ENCODE data around the gene MRPL41.
"Not testable (repeated sequence)": the region's sequence is repeated elsewhere in the genome, so short reads cannot be mapped to it uniquely, and the experiment has no call there.

Gene MRPL41

GRCh38 chr9:137588311-137588710, 36.6 kb downstream of the MRPL41 start:
- no peak for DNase-seq

- no peak for DNase-seq
These were observed 37.2 kb downstream of the MRPL41 start for GRCh38 chr9:137588891-137589290.

GRCh38 chr9:137589441-137590122, 37.9 kb downstream of the MRPL41 start:
- no peak for DNase-seq

- DNase-seq: no peak
These were observed 38.4 kb downstream of the MRPL41 start for GRCh38 chr9:137590123-137590468.

GRCh38 chr9:137590469-137591383, 39.0 kb downstream of the MRPL41 start, which contains the start of gene ZMYND19:
Gene ZMYND19 (minus strand): TSS chr9:137590512. CDS start chr9:137590263, 249 bp downstream.
- peak; percentile 74 for DNase-seq

GRCh38 chr9:137592767-137593166, 41.1 kb downstream of the MRPL41 start:
- no peak for DNase-seq

GRCh38 chr9:137593176-137593575, 41.5 kb downstream of the MRPL41 start:
- no peak for DNase-seq

- not testable (repeated sequence) for DNase-seq
These were observed 44.9 kb downstream of the MRPL41 start for GRCh38 chr9:137596577-137596976.

- DNase-seq: no peak
These were observed 47.3 kb downstream of the MRPL41 start for GRCh38 chr9:137598943-137599342.

All from NCI-H510A (cell line).